GM12874 (cell line): ENCODE results near the gene PIK3CD.

Experiments used
- CTCF ChIP-seq: IDR thresholded peaks from 2 replicates; pipeline ENCODE4 v1.5.1; 2011; ENCODE audit warnings: low read depth, mild to moderate bottlenecking, control low read depth, low read length, moderate library complexity; ENCODE audit not compliant: insufficient read depth

PIK3CD gene

GRCh38 chr1:9766759-9767442 is 115.4 kb downstream of the PIK3CD start:
- TF ChIP-seq CTCF, result no peak

GRCh38 chr1:9767964-9768668 is 116.6 kb downstream of the PIK3CD start:
- TF ChIP-seq CTCF, result no peak

- no peak for TF ChIP-seq CTCF
Observed at GRCh38 chr1:9768983-9769382, 117.5 kb downstream of the PIK3CD start.

GRCh38 chr1:9770298-9770697 is 118.8 kb downstream of the PIK3CD start:
- TF ChIP-seq CTCF, result no peak

- TF ChIP-seq CTCF, result no peak
Observed at GRCh38 chr1:9774712-9775679, 123.5 kb downstream of the PIK3CD start.

GRCh38 chr1:9776685-9777084 is 125.2 kb downstream of the PIK3CD start:
- no peak for TF ChIP-seq CTCF
